HepG2 (cell line): Measurements from ENCODE around the gene ZNF341.

Experiments
- ARNT2 ChIP-seq: sonication (generic); formaldehyde crosslinking; IDR thresholded peaks from 2 replicates; pipeline ENCODE4 v1.8.0; 2022; ENCODE audit warnings: mild to moderate bottlenecking, low read depth, missing genetic modification reagents, moderate library complexity
- DNMT1 ChIP-seq: sonication (generic); formaldehyde crosslinking; IDR thresholded peaks from 2 replicates; pipeline ENCODE4 v1.5.1; 2020; ENCODE audit warnings: mild to moderate bottlenecking, missing genetic modification reagents
- LRRFIP1 ChIP-seq: sonication (generic); formaldehyde crosslinking; conservative IDR thresholded peaks from 2 replicates; pipeline ENCODE4 v1.4.0; 2020; ENCODE audit warnings: missing genetic modification reagents
- POLR2A ChIP-seq, 2 experiments: IDR thresholded peaks; 2 replicates each; pipeline ENCODE4 v1.6.1; 2011; ENCODE audit warnings: low read depth in 2 of 2, low read length in 2 of 2, mild to moderate bottlenecking in 1 of 2, moderate library complexity in 1 of 2; ENCODE audit not compliant: insufficient read depth in 1 of 2

GRCh38 chr20:33783818-33784217, 52.0 kb downstream of the ZNF341 start:
- no peak for TF ChIP-seq POLR2A (IDR thresholded peaks at IDR 0.05; ENCODE audit: insufficient read depth in 1 of 2, low read depth in 2 of 2, low read length in 2 of 2)
- TF ChIP-seq LRRFIP1, result no peak
- no peak for TF ChIP-seq ARNT2 (CRISPR knock-in tag)
- TF ChIP-seq DNMT1 (CRISPR knock-in tag), result no peak
